HG02610 (cell line): ENCODE data around the gene GCDH.
A peak's percentile ranks its signal among the peaks of the same experiment; 100 is the strongest.
"Not testable (repeated sequence)": the region's sequence is repeated elsewhere in the genome, so short reads cannot be mapped to it uniquely, and the experiment has no call there.

Experiments
- ATAC-seq: cut with Tn5 transposase; IDR thresholded peaks from one replicate; pipeline ENCODE4 v1.9.1; 2021; ENCODE audit warnings: mild to moderate bottlenecking, moderate library complexity; ENCODE audit not compliant: unreplicated experiment

The GCDH gene

DNA sequence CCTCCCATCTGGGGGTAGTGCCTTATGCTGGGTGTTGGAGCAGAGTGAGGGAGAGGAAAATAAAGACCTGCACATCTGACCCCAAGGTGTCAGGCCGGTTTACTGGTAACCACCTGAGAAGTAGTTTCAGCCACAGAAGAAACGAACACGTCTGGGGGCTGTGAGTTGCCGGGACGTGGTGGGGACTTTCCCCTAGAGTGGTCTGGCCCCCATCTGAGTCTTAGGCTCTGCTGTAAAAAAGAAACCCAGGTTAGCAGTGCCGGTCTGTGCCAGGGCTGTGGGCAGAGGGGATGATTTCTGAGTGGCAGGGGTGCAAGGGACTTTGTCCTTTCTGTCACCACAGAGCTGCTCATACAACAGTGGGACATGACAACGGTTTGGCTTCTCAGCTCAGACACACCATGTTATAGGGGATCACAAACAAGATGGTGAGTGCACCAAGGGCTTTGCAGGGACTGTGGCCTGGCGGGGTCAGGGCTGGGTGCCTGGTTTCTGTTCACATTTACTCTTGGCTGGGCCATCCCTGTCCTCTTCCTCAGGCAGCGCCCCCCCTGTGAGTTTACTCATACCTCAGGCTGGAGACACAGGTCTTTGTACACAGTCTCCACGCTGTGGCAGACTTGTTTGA lies 9.0 kb downstream of the GCDH start:
- ATAC-seq = peak; percentile 66

DNA sequence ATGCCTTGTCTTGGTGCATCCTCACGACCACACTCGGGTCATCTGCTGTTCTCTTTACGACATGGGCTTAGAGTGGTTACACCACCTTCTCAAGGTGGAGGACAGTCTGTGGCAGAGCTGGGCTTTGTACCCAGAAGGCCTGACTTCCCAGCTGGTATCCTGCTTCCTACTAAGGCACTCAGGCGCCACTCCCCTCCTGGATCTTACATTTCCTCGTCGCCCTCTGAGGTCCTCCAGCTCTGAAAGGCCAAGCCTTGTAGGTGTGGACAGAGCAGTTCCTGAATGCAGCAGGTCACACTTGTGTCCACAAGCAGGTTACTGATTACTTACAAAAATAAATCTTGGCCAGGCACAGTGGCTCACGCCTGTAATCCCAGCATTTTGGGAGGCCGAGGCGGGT lies 16.2 kb downstream of the GCDH start:
- ATAC-seq = no peak

DNA sequence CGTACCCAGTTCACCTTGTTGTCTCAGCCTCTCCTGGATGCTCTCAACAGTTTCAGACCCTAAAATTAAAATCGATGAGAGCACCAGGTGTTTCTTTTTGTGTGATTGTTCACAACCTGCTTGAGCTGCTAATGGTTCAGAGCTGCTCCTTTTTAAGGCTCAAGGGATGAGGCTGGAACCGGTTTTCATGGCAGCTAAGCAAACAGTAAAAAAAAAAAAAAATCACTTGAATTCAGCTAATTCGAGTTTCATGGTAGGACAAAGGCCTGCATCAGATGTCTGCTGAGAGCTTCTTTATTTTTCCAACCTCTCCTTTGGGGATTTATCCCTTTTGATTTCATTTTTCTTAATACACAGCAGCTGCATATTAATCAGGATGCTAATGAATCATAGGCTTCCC lies 21.6 kb downstream of the GCDH start:
- ATAC-seq = no peak

DNA sequence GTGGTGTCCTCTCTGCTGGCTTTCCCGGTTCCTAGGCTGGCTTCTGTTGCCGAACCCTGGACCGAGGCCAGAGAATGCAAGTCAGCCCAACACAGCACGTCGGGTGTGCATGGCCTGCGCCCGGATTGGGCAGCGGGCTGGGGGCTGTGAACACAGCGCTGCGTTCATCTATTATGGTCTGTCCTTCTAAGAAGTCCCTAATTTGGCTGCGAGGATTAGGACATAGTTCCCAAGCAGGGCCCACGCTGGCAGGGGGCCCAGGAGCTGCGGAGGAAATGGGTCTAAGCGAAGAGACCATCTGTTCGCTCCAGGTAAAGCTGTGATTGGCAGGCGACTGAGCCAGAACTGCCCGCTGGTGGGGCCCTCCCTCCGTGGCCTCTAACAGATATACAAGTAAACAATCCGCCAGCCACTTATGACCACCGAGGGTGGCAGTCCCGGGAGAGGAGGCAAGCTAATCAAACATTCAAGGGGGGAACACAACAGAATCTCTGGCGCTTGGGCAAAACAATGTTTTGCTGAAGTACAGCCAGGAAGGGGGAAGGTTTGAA lies 22.1 kb downstream of the GCDH start:
- ATAC-seq = no peak

DNA sequence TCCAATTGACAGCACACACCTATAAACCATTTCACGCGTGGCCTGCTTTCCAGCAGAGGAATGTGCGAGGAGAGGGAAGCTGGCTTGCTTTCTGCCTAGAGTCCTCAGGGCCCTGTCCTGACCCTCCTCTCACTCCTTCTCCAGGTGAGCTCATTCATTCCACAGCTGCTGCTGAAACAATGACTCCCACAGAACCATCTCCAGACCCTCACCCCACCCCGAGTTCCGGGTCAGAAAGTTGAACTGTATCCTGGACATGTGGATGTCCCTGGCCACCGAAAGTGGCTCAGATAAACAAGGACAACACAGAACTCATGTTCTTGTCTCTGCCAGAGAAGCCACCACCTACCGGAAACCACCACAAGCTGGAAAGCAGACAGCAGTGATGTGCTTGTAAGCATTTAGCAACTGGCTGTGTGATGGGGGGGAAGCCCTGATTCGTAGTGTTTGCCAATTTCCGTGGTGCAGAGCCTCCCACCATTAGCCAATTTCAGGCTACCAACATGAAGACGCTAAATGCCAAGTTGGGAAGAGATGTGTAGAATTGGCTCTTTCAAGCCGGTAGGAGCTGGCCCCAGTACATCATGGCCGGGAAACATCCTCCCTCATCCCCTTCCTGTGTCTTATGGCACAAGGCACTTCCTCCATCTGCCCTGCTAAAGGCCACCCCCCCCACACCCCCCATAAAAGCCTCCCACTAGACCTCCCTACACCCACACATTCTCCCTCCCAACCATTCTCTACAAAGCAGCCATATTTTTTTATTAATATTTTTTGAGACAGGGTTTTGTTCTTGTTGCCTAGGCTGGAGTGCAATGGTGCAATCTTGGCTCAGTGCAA lies 23.1 kb downstream of the GCDH start:
- no peak for ATAC-seq

DNA sequence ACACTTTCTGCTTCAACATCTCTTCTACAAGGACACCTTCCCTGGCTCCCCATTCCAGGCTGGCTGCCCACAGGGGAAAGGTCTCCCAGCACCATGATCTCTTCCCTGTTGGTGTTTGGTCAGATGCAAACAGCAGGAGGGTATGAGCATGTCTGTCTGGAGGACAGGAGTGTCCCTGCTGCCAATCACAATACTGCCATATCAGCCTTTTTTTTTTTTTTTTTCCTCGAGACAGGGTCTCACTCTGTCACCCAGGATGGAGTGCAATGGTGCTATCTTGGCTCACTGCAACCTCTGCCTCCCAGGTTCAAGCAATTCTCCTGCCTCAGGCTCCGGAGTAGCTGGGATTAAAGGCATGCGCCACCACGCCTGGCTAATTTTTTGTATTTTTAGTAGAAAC lies 24.9 kb downstream of the GCDH start:
- not testable (repeated sequence) for ATAC-seq

DNA sequence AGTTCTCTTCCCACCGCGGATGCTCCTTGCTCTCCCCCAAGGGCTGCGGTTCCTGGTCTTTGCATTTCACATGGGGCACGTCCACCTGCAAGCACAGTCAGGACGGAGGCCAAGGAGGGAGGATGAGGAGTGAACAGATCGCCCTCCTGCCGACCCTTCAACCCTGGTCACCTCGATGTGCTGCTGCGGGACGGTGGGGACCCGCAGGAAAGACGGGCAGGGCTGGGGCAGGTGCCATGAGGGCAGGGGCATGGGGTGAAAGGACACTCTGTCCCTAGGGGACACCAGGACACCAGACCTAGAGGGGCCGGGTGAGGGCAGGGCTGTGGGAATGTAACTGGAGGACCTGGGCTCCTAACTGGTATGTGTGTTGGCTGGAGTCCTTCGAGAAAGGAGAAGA lies 27.3 kb downstream of the GCDH start:
- no peak for ATAC-seq

DNA sequence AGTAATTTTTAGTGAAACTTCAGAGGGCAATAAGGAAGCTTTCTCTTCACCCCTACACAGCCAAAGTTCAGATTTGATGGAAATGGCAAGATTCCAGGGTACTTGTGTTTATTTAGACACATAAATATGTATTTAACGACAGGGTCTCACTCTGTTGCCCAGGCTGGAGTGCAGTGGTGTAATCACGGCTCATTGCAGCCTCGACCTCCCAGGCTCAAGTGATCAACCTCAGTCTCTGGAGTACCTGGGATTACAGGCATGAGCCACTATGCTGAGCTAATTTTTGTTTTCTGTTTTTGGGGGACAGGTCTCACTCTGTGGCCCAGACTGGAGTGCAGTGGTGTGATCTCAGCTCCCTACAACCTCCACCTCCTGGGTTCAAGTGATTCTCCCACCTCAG lies 30.1 kb downstream of the GCDH start:
- no peak for ATAC-seq

DNA sequence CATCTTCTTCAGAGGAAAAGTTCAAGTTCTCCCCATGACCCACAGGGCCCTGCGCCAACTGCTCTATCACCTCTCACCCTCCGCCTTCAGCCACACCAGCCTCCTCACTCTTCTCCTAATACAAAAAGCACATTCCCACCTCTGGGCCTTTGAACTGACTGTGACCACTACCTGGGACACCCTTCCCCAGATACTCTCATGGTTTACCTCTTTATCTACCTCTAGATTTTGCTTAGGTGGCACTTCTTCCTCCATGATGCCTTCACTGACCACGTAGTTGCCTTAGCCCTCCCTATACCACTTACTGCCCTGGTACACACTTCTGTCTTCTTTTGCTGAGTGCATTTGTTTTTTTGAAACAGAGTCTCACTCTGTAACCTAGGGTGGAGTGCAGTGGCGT lies 32.0 kb downstream of the GCDH start:
- no peak for ATAC-seq

DNA sequence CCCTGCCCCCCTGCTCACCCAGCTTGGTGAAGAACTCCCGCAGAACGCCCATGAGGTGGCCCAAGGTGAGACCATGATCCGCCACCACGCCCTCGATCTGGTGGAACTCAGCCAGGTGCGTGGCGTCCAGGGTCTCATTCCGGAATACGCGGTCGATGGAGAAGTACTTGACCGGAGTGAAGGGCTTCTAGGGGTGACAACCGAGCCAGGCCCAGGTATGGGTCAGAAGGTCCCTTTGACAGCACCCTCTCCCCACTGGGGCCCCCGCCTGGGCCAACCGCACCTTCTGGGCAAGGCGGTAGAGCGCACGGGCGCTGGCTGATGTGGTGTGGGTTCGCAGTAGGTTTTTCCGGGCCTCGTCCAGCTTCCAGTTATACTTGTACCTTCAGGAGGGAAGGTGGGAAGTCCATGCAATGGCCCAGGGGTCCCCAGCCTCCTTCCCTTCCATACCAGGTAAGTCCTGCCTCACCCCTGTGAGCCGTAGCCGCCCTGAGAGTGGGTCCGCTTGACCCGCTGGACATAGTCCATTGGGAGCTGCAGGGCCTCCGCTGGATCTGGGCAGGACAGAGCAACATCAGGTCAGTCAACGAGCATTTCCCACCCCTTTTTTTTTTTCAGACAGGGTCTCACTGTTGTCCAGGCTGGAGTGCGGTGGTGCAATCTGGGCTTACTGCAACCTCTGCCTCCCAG lies 33.8 kb downstream of the GCDH start:
- ATAC-seq = no peak

DNA sequence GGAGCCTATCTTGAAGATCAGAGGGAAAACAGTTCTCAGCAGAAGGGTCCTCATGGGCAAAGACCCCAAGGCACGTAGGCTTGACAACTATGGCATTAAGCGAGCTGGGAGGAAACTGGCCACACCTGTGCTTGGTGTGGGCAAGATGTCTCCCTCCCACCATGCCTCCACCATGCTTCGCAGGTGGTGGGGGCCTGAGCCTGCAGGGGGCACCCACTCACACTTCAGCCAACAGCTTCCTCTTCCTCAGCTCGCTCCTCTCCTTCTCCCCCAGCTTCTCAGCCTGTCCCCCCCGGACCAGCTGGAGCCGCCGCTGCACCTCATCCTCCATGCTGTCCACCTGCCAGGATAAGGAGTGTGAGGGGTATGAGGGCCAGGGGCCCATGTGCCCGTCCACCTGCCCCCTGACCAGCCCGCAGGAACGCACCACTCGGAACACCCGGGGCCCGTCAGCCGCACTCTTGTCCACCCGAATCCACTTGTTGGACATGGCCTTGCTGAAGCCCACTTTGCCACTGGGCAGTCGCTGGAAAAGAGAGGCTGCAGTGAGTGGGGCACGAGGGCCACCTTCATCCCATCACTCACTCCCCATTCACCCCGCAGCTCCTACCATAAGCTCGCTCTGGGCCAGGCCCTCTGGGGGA lies 39.2 kb downstream of the GCDH start:
- ATAC-seq = no peak

DNA sequence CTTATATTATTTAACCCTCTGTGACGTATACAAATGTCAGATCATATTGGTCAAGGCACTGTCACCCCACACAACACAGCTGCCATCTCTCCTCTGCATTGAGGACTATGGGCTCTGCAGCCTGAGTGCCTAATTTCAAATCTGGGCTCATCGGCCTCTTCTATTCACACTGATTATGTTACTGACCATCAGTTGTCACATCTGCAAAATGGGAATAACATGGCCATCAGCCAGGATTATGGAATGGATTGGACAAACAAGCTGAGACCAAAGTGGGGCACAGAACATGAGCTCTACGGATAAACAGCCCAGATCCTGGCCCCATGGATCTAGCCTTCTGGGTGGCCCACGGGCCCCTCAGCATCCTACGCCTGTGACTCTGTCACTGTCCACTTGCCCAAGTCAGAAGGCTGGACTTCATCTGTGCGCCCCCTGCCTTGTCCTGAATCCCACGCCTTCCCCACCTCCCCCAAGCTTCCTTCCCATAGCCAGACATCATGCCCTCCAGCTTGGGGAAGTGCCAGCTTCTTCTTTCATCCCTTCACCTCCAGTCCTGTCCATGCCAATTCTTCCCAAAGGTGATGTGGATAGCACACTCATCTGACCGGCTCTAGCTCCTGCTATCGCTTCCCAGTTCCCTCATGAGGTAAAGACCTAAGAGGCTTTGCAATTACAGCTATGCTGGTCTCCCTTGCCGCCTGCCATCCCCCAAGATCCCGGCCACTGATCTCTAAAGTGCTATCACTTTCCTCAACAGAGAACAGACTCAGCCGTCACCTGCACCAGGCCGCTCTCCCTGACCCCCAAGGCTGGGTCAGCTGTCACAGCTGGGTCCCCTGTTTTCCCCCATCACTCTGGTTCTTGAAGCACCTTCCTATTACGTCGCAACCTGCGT lies 41.7 kb downstream of the GCDH start:
- ATAC-seq = no peak

DNA sequence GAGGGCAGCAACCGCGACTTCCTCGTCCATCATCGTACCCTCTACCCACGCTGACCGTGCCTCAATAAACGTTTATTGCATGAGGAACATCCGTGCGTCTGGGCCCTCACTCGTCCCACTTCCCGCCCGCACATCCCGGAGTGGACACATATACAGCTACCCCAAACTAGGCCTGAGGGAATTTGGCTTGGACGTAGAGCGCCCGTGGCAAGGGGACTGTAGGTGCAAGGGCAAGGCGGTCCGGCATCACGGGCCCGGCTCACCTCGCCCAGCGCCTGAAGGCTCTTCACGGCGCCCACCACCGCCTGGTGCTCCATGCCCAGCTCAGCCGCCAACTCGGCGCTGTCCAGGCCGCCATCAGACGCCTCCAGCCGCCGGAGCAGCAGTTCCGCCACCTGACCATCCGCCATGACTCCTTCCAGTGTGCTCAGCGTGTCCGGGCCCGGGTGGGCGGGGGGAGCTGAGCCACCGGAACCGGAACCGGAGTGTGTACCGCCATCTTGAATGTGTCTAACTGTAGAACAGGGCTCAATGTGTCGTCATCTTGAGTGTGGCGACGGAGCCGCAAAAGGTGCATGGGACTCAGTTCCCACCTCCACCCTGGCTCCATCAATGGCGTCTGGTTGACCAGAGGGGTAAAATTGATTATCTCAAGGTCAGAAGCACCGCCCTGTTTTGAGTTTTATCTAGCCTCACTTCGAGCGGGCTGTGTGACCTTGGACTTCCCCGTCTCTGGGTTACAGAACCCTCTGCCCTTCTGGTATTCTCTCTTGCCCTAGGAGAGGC lies 42.5 kb downstream of the GCDH start, which contains the start of gene FARSA:
FARSA (minus strand) TSS at position 425 of the 786 bp plus-strand sequence; CDS start at position 410, 15 bp downstream.
- peak; percentile 51 for ATAC-seq

DNA sequence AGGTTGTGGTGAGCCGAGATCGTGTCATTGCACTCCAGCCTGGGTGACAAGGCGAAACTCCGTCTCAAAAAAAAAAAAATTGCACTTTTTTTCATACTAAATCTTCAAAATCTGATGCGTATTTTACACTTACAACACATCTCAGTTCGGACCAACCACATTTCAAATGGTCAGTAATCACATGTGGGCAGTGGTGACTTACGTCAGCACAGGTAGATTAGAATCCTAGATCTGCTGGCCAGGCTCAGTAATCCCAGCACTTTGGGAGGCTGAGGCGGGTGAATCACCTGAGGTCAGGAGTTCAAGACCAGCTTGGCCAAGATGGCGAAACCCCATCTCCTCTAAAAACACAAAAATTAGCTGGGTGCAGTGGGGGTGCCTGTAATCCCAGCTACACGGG lies 44.1 kb downstream of the GCDH start:
- no peak for ATAC-seq

DNA sequence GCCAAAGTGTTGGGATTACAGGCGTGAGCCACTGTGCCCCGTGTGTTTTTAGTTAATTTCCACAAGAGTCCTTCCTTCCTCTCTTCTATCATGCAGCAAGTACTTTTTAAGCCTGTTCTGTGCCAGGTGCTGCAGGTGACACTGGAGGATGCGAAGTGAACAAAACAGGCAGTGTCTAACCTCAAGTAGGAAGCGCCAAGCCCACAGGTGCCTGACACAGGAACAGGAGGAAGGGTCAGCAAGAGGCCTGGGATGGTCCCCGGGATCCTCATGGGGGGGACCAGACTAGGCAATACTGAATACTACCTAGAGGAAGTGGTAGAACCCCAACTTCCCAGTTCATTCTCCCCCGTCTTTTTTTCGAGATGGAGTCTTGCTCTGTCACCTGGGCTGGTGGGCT lies 45.6 kb downstream of the GCDH start:
- ATAC-seq = no peak

DNA sequence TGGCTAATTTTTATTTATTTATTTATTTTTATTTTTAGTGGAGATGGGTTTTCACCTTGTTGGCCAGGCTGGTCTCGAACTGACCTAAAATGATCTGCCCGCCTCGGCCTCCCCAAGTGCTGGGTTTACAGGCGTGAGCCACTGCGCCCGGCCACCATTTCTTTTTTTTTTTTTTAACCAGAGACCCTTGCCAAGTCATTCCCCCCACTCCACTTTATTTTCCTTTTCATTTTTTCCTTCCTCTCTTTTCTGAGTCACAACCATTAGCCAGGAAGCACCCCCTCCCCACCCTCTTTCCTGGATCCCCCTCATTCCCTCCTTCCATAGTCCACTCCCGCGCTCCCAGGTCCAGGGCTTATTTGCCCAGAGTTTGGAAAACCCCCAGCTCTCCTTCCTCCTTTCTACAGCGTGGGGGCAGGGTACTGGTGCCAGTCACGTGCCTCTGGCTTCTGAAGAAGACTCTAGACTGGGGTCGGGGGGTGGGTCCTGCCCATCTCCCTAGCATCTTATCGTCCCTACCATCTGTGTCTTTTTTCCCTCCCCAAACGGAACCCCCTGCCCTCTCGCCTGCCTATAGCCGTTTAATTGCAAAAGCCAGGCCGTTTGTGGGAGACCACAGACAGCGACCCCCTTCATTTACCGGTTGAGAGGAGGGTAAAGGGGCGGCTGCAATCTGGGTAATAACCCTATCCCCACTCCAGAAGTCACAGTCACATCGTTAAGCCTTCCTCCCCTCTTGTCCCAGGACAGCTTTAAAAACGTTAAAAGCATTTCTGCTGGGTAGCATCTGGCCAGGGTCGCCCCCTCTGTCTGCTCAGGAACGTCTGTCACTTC lies 46.4 kb downstream of the GCDH start:
- ATAC-seq = no peak

DNA sequence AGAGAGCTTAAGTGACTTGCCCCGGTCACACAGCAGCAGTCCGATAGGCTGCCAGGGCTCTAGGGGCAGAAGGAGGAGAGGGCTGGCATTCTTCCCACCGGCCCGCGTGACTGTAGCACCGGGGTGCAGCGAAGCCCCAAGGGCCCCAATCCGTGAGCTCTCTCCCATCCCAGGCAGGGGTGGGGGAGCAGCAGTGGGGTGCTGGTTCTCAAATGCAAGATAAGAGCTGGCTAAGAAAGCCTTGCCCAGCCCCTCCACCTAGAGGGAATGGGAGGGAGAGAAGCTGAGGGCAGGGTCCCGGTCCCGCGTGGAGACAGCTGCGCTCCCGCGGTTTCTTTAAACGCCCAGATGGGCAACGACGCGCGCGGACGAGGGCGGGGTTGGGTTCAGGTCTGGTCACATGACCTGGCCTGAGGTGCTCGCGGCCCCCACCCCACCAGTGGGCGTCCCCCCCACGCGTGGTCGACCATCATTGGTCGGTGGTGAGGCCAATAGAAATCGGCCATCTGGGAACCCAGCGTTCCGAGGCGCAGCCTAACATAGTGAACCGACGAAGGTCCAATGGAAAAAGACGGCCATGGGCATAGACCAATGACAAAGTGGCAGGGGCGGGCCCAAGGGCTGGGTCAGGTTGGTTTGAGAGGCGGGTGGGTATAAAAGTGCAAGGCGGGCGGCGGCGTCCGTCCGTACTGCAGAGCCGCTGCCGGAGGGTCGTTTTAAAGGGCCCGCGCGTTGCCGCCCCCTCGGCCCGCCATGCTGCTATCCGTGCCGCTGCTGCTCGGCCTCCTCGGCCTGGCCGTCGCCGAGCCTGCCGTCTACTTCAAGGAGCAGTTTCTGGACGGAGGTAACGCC lies 47.2 kb downstream of the GCDH start, which contains the start of gene CALR:
CALR (plus strand) TSS at position 683 of the 852 bp plus-strand sequence; CDS start at position 754, 71 bp downstream.
- peak; percentile 81 for ATAC-seq
